Stimulated activated CD8-positive, alpha-beta memory T cell treated with anti-CD3 and anti-CD28 coated beads, Interleukin-2, amount 100 ng/mL, for 1 hour (primary cell): ENCODE measurements around the gene CTRL.
"Not testable (repeated sequence)": the region's sequence is repeated elsewhere in the genome, so short reads cannot be mapped to it uniquely, and the experiment has no call there.

Source experiments
- DNase-seq, 2 donors: peaks; one replicate each; pipeline ENCODE4 v3.0.0-alpha.2; 2020; ENCODE audit warnings: low read depth in 2 of 2

Gene CTRL

GRCh38 chr16:67931712-67932461 lies at the start of gene CTRL:
Gene CTRL (minus strand): TSS chr16:67931862. CDS start chr16:67931852, 10 bp downstream.
- DNase-seq: no peak

GRCh38 chr16:67979955-67980678 lies 48.5 kb upstream of the CTRL start, which contains the start of gene DPEP3:
Gene DPEP3 (minus strand): TSS chr16:67980499. CDS start chr16:67980380, 119 bp downstream.
- no peak for DNase-seq

GRCh38 chr16:67977469-67978227 lies 46.0 kb upstream of the CTRL start:
- no peak for DNase-seq

- no peak for DNase-seq
Observed at GRCh38 chr16:67977005-67977404, 45.3 kb upstream of the CTRL start.

- DNase-seq: no peak
Observed at GRCh38 chr16:67976205-67976604, 44.5 kb upstream of the CTRL start.

- no peak for DNase-seq
Observed at GRCh38 chr16:67975321-67976105, 43.9 kb upstream of the CTRL start.

GRCh38 chr16:67972285-67972684 lies 40.6 kb upstream of the CTRL start:
- DNase-seq: not testable (repeated sequence)

GRCh38 chr16:67971111-67971510 lies 39.4 kb upstream of the CTRL start:
- no peak for DNase-seq

GRCh38 chr16:67969254-67970039 lies 37.8 kb upstream of the CTRL start:
- DNase-seq: no peak

GRCh38 chr16:67968400-67969253 lies 37.0 kb upstream of the CTRL start, which contains the start of gene SLC12A4:
Gene SLC12A4 (minus strand): TSS chr16:67968637. CDS start chr16:67968553, 84 bp downstream.
- peak; percentile 63 to 74 for DNase-seq

- DNase-seq: no peak
Observed at GRCh38 chr16:67967958-67968399, 36.3 kb upstream of the CTRL start.

- no peak for DNase-seq
Observed at GRCh38 chr16:67967183-67967957, 35.7 kb upstream of the CTRL start.

- DNase-seq: no peak
Observed at GRCh38 chr16:67966549-67967182, 35.0 kb upstream of the CTRL start.

GRCh38 chr16:67965668-67966548 lies 34.2 kb upstream of the CTRL start:
- no peak for DNase-seq

- no peak for DNase-seq
Observed at GRCh38 chr16:67964477-67965131, 32.9 kb upstream of the CTRL start.

GRCh38 chr16:67963662-67964321 lies 32.1 kb upstream of the CTRL start:
- DNase-seq: no peak
